HL-60 (cell line): ENCODE data around the gene FNIP1.

ENCODE experiments used
- DNase-seq, 2 experiments: peaks; one replicate each; pipeline ENCODE4 v3.0.0-alpha.2; 2010 to 2020; ENCODE audit warnings: low read depth in 1 of 2, low spot score in 1 of 2
- H3K27ac ChIP-seq: fragments of 250-450 bp; sonication (Bioruptor Pico); replicated peaks from 2 replicates; pipeline ENCODE4 v1.5.1; 2020; ENCODE audit warnings: mild to moderate bottlenecking, moderate library complexity
- H3K27me3 ChIP-seq: fragments of 250-450 bp; sonication (Bioruptor Pico); 2 replicates; pipeline ENCODE4 v1.5.1; 2021; ENCODE audit warnings: mild to moderate bottlenecking, moderate library complexity; ENCODE audit not compliant: insufficient read depth, poor library complexity, severe bottlenecking
- H3K4me3 ChIP-seq: replicated peaks from 2 replicates; pipeline ENCODE4 v1.5.1; 2011; ENCODE audit warnings: mild to moderate bottlenecking, control low read depth, low read length; ENCODE audit not compliant: insufficient read depth
- GABPA ChIP-seq: IDR thresholded peaks from 2 replicates; pipeline ENCODE4 v1.6.1; 2012; ENCODE audit warnings: low read depth
- POLR2AphosphoS5 ChIP-seq: IDR thresholded peaks from 2 replicates; pipeline ENCODE4 v1.6.1; 2012; ENCODE audit warnings: low read depth
- SPI1 ChIP-seq: IDR thresholded peaks from 2 replicates; pipeline ENCODE4 v1.6.1; 2012; ENCODE audit warnings: low read depth, mild to moderate bottlenecking, borderline replicate concordance
- TF ChIP-seq, protein P1 (sequence below): IDR thresholded peaks from 2 replicates; pipeline ENCODE4 v1.6.1; 2012; ENCODE audit warnings: low read depth; ENCODE audit not compliant: insufficient replicate concordance
- TF ChIP-seq, protein P2 (sequence below): IDR thresholded peaks from one replicate; pipeline ENCODE4 v1.5.1; 2011; ENCODE audit warnings: low read length, control low read depth, inconsistent platforms; ENCODE audit not compliant: insufficient read depth

The FNIP1 gene

DNA sequence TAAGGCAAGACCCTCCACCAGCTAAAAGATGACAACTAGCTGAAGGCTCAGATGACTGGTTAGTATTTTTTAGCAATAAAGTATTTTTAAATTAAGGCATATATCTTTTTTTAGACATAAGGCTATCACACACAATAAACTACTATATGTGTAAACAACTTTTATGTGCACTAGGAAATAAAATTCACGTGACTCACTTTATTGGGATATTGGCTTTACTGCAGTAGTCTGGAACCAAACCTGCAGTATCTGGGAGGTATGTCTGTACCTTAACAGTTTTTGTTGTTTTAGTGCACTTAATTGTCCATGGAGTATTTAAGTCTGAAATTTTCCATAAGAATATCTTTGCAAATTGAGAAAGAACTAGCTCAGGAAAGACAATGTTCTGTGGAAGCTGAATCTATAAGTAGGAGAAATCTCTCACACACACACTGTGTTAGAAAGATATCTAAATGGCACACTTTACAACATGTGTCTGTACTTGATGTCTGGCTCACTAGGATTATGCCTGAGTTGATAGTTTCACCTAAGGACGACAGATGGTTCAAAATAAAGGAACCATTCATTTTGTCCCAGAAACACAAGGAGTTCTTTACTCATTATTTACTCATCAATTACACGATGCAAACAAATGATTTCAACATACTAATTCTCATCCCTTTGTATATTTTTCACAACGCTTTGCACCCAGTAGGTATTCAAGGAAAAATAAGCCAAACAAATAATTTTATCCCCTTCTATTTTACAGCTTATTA lies 166.4 kb downstream of the FNIP1 start:
- Histone ChIP-seq H3K27ac (no peak overlapping the region), H3K4me3 (no peak overlapping the region), H3K27me3 (no peaks in the 10 kb centered on the region)
- no peak for TF ChIP-seq SPI1
- no peak for TF ChIP-seq GABPA
- TF ChIP-seq, protein P1, sequence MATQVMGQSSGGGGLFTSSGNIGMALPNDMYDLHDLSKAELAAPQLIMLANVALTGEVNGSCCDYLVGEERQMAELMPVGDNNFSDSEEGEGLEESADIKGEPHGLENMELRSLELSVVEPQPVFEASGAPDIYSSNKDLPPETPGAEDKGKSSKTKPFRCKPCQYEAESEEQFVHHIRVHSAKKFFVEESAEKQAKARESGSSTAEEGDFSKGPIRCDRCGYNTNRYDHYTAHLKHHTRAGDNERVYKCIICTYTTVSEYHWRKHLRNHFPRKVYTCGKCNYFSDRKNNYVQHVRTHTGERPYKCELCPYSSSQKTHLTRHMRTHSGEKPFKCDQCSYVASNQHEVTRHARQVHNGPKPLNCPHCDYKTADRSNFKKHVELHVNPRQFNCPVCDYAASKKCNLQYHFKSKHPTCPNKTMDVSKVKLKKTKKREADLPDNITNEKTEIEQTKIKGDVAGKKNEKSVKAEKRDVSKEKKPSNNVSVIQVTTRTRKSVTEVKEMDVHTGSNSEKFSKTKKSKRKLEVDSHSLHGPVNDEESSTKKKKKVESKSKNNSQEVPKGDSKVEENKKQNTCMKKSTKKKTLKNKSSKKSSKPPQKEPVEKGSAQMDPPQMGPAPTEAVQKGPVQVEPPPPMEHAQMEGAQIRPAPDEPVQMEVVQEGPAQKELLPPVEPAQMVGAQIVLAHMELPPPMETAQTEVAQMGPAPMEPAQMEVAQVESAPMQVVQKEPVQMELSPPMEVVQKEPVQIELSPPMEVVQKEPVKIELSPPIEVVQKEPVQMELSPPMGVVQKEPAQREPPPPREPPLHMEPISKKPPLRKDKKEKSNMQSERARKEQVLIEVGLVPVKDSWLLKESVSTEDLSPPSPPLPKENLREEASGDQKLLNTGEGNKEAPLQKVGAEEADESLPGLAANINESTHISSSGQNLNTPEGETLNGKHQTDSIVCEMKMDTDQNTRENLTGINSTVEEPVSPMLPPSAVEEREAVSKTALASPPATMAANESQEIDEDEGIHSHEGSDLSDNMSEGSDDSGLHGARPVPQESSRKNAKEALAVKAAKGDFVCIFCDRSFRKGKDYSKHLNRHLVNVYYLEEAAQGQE: no peak
- TF ChIP-seq, protein P2, sequence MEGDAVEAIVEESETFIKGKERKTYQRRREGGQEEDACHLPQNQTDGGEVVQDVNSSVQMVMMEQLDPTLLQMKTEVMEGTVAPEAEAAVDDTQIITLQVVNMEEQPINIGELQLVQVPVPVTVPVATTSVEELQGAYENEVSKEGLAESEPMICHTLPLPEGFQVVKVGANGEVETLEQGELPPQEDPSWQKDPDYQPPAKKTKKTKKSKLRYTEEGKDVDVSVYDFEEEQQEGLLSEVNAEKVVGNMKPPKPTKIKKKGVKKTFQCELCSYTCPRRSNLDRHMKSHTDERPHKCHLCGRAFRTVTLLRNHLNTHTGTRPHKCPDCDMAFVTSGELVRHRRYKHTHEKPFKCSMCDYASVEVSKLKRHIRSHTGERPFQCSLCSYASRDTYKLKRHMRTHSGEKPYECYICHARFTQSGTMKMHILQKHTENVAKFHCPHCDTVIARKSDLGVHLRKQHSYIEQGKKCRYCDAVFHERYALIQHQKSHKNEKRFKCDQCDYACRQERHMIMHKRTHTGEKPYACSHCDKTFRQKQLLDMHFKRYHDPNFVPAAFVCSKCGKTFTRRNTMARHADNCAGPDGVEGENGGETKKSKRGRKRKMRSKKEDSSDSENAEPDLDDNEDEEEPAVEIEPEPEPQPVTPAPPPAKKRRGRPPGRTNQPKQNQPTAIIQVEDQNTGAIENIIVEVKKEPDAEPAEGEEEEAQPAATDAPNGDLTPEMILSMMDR: no peak
- no peak for TF ChIP-seq POLR2AphosphoS5
- DNase-seq: no peak

DNA sequence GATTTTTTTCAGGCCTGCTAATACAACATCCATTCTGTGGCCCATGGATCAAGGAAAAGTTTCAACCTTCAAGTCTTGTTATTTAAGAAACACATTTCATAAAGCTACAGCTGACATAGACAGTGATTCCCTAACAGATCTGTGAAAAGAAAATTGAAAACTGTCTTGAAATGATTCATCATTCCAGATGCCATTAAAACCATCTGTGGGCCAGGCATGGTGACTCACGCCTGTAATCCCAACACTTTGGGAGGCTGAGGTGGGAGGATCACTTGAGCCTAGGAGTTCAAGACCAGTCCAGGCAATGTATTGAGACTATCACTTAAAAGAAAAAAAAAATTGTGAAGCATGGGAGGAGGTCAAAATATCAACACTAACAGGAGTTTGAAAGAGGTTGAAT lies 167.8 kb downstream of the FNIP1 start:
- TF ChIP-seq SPI1 (no peak), POLR2AphosphoS5 (no peak), GABPA (no peak)
- TF ChIP-seq, protein P2: no peak
- TF ChIP-seq, protein P1: no peak
- Histone ChIP-seq H3K27me3 (no peaks in the 10 kb centered on the region), H3K27ac (no peak overlapping the region), H3K4me3 (no peak overlapping the region)
- DNase-seq: no peak

DNA sequence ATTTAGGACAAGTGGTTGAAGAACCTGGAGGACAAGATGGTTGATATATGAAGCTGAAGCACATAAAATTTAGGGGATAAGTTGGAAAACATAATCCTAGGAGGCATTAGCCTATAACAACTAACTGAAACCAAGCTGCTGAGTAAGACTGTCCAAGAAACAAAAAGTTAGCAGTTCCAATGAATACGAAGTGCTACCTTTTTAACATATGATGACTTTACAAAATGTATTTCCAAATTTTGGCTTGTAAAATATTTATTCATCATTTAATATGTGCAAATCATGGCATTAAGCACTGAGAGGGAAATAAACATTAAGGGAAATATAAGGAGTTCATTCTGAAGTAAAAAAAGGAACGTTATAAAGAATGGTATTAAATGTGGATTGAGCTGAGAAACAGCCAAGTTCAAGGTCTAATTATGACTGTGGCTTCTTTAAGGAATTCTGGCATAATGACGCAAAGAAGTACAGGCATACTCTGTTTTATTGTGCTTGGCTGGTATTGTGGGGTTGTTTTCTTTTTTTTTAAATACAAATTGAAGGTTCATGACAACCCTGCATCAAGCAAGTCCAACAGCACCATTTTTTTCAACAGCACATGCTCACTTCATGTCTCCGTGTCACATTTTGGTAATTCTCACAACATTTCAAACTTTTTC lies 169.5 kb downstream of the FNIP1 start:
- H3K27ac ChIP-seq: no peak overlapping the region
- no peak for DNase-seq
- no peaks in the 10 kb centered on the region for H3K27me3 ChIP-seq
- no peak for TF ChIP-seq SPI1
- TF ChIP-seq, protein P1: no peak
- no peak for TF ChIP-seq GABPA
- TF ChIP-seq POLR2AphosphoS5: no peak
- TF ChIP-seq, protein P2: no peak
- H3K4me3 ChIP-seq: no peak overlapping the region
